A549 (cell line): ENCODE data around the gene IRS2. TPM values are rescaled to one million over a fixed set of nuclear protein-coding genes. Genes with fewer than 3 reads are reported as not detected.

Experiments used
- ATAC-seq, 2 experiments: fragments of 200-7000 bp in 1 of 2; fragments of >200 bp in 1 of 2; cut with Nextera tagmentation in 1 of 2; cut with Tn5 transposase in 1 of 2; 3 replicates each; pipeline versions ENCODE4 v1.8.0 to v1.9.1; 2018 to 2020; ENCODE audit warnings: mild to moderate bottlenecking in 1 of 2, moderate library complexity in 1 of 2
- CTCF ChIA-PET: fragments of 300-600 bp; sonication (Branson Sonifier 250); formaldehyde crosslinking; extraction: SDS; loops from one replicate; lab custom pipeline; 2021; ENCODE audit warnings: antibody characterized with exemption, inconsistent platforms; lab: Yijun Ruan, JAX
- POLR2A ChIA-PET: fragments of 350-600 bp; formaldehyde crosslinking; extraction: SDS; loops from one replicate; lab custom pipeline; 2021; ENCODE audit warnings: antibody characterized with exemption, inconsistent platforms; lab: Yijun Ruan, JAX
- DNase-seq, 2 experiments: peaks; one replicate each; pipeline versions ENCODE4 v3.0.0 to v3.0.0-alpha.2; 2011 to 2016; ENCODE audit warnings: low read depth in 1 of 2, low spot score in 1 of 2
- FAIRE-seq: peaks from 2 replicates; lab custom pipeline; 2011; peaks lifted over from hg19 to GRCh38; lab: Jason Lieb, UNC
- H3K27ac ChIP-seq, 2 experiments: fragments of >200 bp; sonication (Bioruptor Twin); formaldehyde crosslinking; 3 replicates each; pipeline ENCODE4 v1.5.1; 2016 to 2017
- H3K4me1 ChIP-seq: fragments of >200 bp; sonication (Bioruptor Twin); formaldehyde crosslinking; 3 replicates; pipeline ENCODE4 v1.6.1; 2016
- H3K4me2 ChIP-seq: fragments of >200 bp; sonication (Bioruptor Twin); formaldehyde crosslinking; 3 replicates; pipeline ENCODE4 v1.6.1; 2016
- H3K4me3 ChIP-seq: fragments of >200 bp; sonication (Bioruptor Twin); formaldehyde crosslinking; 3 replicates; pipeline ENCODE4 v1.5.1; 2016
- H3K9me3 ChIP-seq: fragments of >200 bp; sonication (Bioruptor Twin); formaldehyde crosslinking; 3 replicates; pipeline ENCODE4 v1.6.1; 2016
- CHD4 ChIP-seq: fragments of 200-600 bp; sonication (generic); IDR thresholded peaks from 2 replicates; pipeline ENCODE4 v1.6.1; 2016; ENCODE audit warnings: antibody characterized with exemption, mild to moderate bottlenecking, borderline replicate concordance
- EP300 ChIP-seq, 2 experiments: fragments of >200 bp; sonication (Bioruptor Twin); formaldehyde crosslinking; IDR thresholded peaks; 2 replicates in 1 of 2; 3 replicates in 1 of 2; pipeline ENCODE4 v1.6.1; 2016 to 2017
- FOSB ChIP-seq: fragments of 250-450 bp; sonication (Bioruptor Pico); IDR thresholded peaks from 2 replicates; pipeline ENCODE4 v1.5.0; 2020; ENCODE audit warnings: mild to moderate bottlenecking, moderate library complexity
- HEYL ChIP-seq: fragments of 250-450 bp; sonication (Bioruptor Pico); IDR thresholded peaks from 2 replicates; pipeline ENCODE4 v1.8.0; 2021; ENCODE audit warnings: mild to moderate bottlenecking, moderate library complexity
- JUN ChIP-seq, 2 experiments: fragments of >200 bp; sonication (Bioruptor Twin); formaldehyde crosslinking; IDR thresholded peaks; 2 replicates in 1 of 2; 3 replicates in 1 of 2; pipeline ENCODE4 v1.6.1; 2016 to 2017
- MYC ChIP-seq: IDR thresholded peaks from 2 replicates; pipeline ENCODE4 v1.6.1; 2012; ENCODE audit warnings: mild to moderate bottlenecking, inconsistent platforms, low read length, improper control_type of control experiment, borderline replicate concordance
- RAD21 ChIP-seq, 2 experiments: fragments of >200 bp in 1 of 2; sonication (Bioruptor Twin) in 1 of 2; formaldehyde crosslinking in 1 of 2; IDR thresholded peaks in 1 of 2; conservative IDR thresholded peaks in 1 of 2; 2 replicates in 1 of 2; 3 replicates in 1 of 2; pipeline ENCODE4 v1.6.1; 2012 to 2018; ENCODE audit warnings: inconsistent platforms in 1 of 2
- RARB ChIP-seq: fragments of 250-450 bp; sonication (Bioruptor Pico); IDR thresholded peaks from 2 replicates; pipeline ENCODE4 v1.8.0; 2021; ENCODE audit warnings: mild to moderate bottlenecking, moderate library complexity
- TP53 ChIP-seq: fragments of 250-450 bp; sonication (Bioruptor Pico); IDR thresholded peaks from 2 replicates; pipeline ENCODE4 v1.5.0; 2021; ENCODE audit warnings: mild to moderate bottlenecking, moderate library complexity
- ZC3H11A ChIP-seq: fragments of 450-650 bp; IDR thresholded peaks from 2 replicates; pipeline ENCODE4 v1.6.1; 2014; ENCODE audit warnings: antibody characterized with exemption, mild to moderate bottlenecking
- ZFP36 ChIP-seq: fragments of 450-650 bp; IDR thresholded peaks from 2 replicates; pipeline ENCODE4 v1.6.1; 2014; ENCODE audit warnings: borderline replicate concordance; ENCODE audit not compliant: partially characterized antibody
- ZNF302 ChIP-seq: fragments of 250-450 bp; sonication (Bioruptor Pico); IDR thresholded peaks from 2 replicates; pipeline ENCODE4 v1.9.0; 2021; ENCODE audit warnings: inconsistent platforms, mild to moderate bottlenecking, moderate library complexity
- ZSCAN20 ChIP-seq: fragments of 250-450 bp; sonication (Bioruptor Pico); IDR thresholded peaks from 2 replicates; pipeline ENCODE4 v1.8.0; 2022; ENCODE audit warnings: mild to moderate bottlenecking, moderate library complexity
- WGBS: methylation state at CpG from one replicate; pipeline ENCODE4 v1.1.6; 2017; ENCODE audit errors: missing lambda C conversion rate; 5-methylcytosine and 5-hydroxymethylcytosine counted together
- polyA plus RNA-seq, 4 experiments: library from polyadenylated mRNA; depleted of rRNA in 3 of 4; stranded (reverse); fragments of >200 nt; fragmentation: RNase III in 1 of 4; extraction: RNeasy Plus Mini Kit Qiagen cat#74134 plus additional on column Dnase treatment in 1 of 4; gene quantifications; 2 replicates in 3 of 4; 3 replicates in 1 of 4; pipeline ENCODE4 v1.2.3, GENCODE V29; 2011 to 2017
- TF ChIP-seq, protein P1 (sequence below): fragments of >200 bp; sonication (Bioruptor Twin); formaldehyde crosslinking; IDR thresholded peaks from 3 replicates; pipeline ENCODE4 v1.5.1; 2016
- TF ChIP-seq, protein P2 (sequence below): fragments of 250-450 bp; sonication (Bioruptor Pico); IDR thresholded peaks from 2 replicates; pipeline ENCODE4 v1.5.0; 2020; ENCODE audit warnings: low read depth, mild to moderate bottlenecking, moderate library complexity

The IRS2 gene
- polyA plus RNA-seq, 2 of the 4 experiments (the other 2 are of a cell fraction), result 4.8 to 12.3 TPM

- ATAC-seq (peak; percentile 50 to 63; a peak in 4 of 6 replicates), DNase-seq (no peak), FAIRE-seq (no peak)
- peaks cover 31% of the 10 kb centered on the region; the same call in 2 of the 3 replicates for H3K4me1 ChIP-seq
- CTCF ChIA-PET, result interaction anchor here (1.1 to 1.5 kb wide), 3 partner anchors 15 to 352 kb away, joined by 3 read pairs; no protein-coding TSS in a partner anchor
- no peak overlapping the region for H3K4me3 ChIP-seq
- no peak overlapping the region for H3K27ac ChIP-seq
- no peak overlapping the region for H3K4me2 ChIP-seq
- H3K9me3 ChIP-seq, result no peaks in the 10 kb centered on the region
- POLR2A ChIA-PET, result no interaction called here
- WGBS, result 81% methylated on average over 10 of the region's 10 CpGs
- peak in 1 of 2 experiments; percentile 18; a peak in 2 of 5 replicates for TF ChIP-seq RAD21 (conservative IDR thresholded peaks at IDR 0.05 in 1 of 2, IDR thresholded peaks at IDR 0.05 in 1 of 2)
- no peak for TF ChIP-seq ZC3H11A
Measured at GRCh38 chr13:109764470-109765291, 21.7 kb downstream of the IRS2 start.

- no peak for DNase-seq
- POLR2A ChIA-PET, result no interaction called here
- CTCF ChIA-PET, result interaction anchor here (1.1 to 1.5 kb wide), 3 partner anchors 15 to 352 kb away, joined by 3 read pairs; no protein-coding TSS in a partner anchor
- no peak for TF ChIP-seq EP300 (IDR thresholded peaks at IDR 0.05)
- TF ChIP-seq HEYL (CRISPR knock-in tag), result no peak
- no peaks in the 10 kb centered on the region for H3K9me3 ChIP-seq
- FAIRE-seq, result no peak
- H3K4me1 ChIP-seq, result peaks cover 32% of the 10 kb centered on the region; the same call in 2 of the 3 replicates
- ATAC-seq, result peak in 1 of 2 experiments; percentile 12; a peak in 2 of 6 replicates
- 88% methylated on average over 7 of the region's 7 CpGs for WGBS
- no peak overlapping the region for H3K27ac ChIP-seq
- H3K4me2 ChIP-seq, result no peak overlapping the region
- no peak overlapping the region for H3K4me3 ChIP-seq
Measured at GRCh38 chr13:109764045-109764444, 22.3 kb downstream of the IRS2 start.

DNA sequence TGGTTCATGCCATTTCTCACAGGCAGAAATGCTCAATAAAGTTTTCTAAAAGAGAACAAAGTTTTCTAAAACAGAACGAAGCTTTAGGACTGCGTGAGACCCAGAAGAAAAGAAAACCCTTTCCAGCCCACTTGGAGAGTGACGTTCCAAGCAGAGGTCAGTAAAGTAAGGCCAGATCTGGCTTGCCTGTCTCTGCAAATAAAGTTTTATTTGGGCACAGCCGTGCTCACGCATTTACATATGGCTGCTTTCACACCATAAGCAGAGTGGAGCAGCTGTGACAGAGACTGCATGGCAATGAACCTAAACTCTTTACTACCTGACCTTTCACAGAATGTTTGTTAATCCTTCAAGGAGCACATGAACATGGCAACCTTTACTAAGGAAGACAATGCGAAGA lies 23.6 kb downstream of the IRS2 start:
- ChIA-PET POLR2A (no interaction called here), CTCF (no interaction called here)
- FAIRE-seq (no peak), DNase-seq (no peak)
- H3K9me3 ChIP-seq, result no peaks in the 10 kb centered on the region
- H3K4me1 ChIP-seq, result peaks cover 32% of the 10 kb centered on the region; the same call in 2 of the 3 replicates
- TF ChIP-seq TP53 (CRISPR knock-in tag), result no peak
- TF ChIP-seq ZSCAN20, result no peak
- no peak for TF ChIP-seq RARB
- no peak for TF ChIP-seq CHD4
- no peak for TF ChIP-seq ZNF302 (CRISPR knock-in tag)
- TF ChIP-seq RAD21 (conservative IDR thresholded peaks at IDR 0.05 in 1 of 2, IDR thresholded peaks at IDR 0.05 in 1 of 2), result no peak
- TF ChIP-seq ZFP36, result no peak
- TF ChIP-seq, protein P1, sequence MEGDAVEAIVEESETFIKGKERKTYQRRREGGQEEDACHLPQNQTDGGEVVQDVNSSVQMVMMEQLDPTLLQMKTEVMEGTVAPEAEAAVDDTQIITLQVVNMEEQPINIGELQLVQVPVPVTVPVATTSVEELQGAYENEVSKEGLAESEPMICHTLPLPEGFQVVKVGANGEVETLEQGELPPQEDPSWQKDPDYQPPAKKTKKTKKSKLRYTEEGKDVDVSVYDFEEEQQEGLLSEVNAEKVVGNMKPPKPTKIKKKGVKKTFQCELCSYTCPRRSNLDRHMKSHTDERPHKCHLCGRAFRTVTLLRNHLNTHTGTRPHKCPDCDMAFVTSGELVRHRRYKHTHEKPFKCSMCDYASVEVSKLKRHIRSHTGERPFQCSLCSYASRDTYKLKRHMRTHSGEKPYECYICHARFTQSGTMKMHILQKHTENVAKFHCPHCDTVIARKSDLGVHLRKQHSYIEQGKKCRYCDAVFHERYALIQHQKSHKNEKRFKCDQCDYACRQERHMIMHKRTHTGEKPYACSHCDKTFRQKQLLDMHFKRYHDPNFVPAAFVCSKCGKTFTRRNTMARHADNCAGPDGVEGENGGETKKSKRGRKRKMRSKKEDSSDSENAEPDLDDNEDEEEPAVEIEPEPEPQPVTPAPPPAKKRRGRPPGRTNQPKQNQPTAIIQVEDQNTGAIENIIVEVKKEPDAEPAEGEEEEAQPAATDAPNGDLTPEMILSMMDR, result no peak
- TF ChIP-seq, protein P2, sequence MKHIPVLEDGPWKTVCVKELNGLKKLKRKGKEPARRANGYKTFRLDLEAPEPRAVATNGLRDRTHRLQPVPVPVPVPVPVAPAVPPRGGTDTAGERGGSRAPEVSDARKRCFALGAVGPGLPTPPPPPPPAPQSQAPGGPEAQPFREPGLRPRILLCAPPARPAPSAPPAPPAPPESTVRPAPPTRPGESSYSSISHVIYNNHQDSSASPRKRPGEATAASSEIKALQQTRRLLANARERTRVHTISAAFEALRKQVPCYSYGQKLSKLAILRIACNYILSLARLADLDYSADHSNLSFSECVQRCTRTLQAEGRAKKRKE, result no peak
- TF ChIP-seq, all 56 proteins: peak for 0
- Histone ChIP-seq H3K27ac (no peak overlapping the region), H3K4me3 (no peak overlapping the region), H3K4me2 (no peak overlapping the region)
- 82% methylated on average over 6 of the region's 6 CpGs for WGBS
- ATAC-seq, result no peak

DNA sequence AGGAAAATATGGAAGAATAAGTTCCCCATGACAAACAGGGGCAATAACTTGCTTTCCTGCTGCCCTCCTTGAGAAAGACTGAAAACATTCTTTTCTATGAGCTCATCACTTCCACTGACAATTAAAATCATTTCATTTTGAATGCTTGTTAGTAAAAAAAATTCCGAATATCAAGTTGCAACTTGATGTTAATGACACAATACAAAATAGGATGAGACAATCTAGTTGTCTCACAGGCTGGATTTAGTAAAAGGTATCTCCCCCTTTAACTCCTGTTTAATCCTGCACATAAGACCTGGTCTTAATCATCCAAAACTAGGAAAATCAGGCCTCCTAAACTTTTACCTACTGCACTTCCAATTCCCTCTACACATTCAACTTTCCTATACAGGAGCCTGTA lies 24.7 kb downstream of the IRS2 start:
- FAIRE-seq, result no peak
- H3K4me2 ChIP-seq, result no peak overlapping the region
- 84% methylated on average over 1 of the region's 1 CpG for WGBS
- TF ChIP-seq, protein P2, result no peak
- TF ChIP-seq FOSB (no peak), MYC (no peak), JUN (IDR thresholded peaks at IDR 0.05) (no peak)
- no peak for ATAC-seq
- no peak overlapping the region for H3K27ac ChIP-seq
- H3K9me3 ChIP-seq, result no peaks in the 10 kb centered on the region
- no peak overlapping the region for H3K4me3 ChIP-seq
- DNase-seq, result no peak
- ChIA-PET CTCF (no interaction called here), POLR2A (no interaction called here)
- peaks cover 31% of the 10 kb centered on the region; the same call in 2 of the 3 replicates for H3K4me1 ChIP-seq
